NCI-H1417 (cell line): ENCODE data around the gene IQCH.

Source experiments
- DNase-seq, 3 experiments: peaks; one replicate each; lab custom pipeline; 2025; lab: John Stamatoyannopoulos, UW

IQCH gene

GRCh38 chr15:67300266-67301025, 45.9 kb downstream of the IQCH start:
- no peak for DNase-seq

DNA sequence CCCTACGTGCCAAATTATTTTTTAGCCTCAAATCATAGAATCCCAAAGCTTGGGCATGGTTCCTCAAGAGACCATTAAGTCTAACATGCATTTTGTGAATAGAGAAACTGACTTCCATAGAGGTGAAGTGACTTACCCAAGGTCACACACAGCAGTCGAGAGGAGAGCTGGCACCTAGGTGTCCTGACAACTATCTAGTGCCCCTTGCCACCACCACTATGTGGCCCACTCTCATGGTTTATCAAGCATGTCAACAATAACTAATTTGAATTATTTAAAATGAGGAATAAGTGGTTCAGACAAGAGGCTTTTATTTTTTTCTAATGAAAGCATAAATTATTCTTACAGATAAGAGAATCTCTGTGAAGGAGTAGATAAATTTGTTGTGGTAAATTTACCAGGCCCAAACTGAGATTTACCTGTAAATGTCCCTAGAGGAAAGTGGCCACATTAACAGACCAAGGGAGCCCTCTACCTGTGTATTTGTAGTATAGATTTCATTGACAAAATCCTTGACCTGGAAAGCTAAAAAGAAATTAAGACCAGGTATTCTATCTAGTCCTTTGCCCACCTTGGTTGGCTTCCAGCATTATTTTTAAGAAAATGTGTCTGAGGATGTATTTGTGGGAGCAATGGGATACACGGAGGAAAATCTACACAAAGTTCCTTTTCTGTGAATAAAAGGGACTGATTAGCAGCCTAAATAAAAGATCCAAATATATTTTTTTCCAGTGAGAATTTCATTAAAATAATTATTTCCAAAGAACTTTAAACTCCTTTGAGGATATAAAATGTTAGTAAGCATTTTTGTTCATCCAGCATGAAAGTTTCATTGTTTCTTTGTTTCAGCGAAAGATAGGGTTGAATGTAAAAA, 49.1 kb downstream of the IQCH start:
- DNase-seq = peak; percentile 6 to 74 (median 12)

DNA sequence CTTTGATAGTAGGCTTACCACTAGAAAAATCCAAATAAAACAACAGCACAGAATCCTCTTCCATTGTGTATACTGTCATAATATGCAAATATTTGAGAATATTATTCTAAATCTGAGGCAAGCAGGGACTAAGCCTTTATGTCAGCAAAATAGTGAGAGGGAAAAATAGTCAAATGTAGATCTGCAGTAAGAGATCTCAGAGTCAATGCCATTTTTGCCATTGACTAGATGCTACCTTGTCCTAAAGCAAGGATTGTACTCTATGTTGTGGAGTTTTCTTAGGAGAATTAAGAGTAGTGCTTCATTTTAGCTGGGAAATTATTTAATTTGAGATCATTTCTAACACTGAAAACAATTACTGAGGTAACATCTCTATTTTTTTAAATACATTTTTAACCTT, 50.2 kb downstream of the IQCH start:
- no peak for DNase-seq

- DNase-seq = no peak
Measured at GRCh38 chr15:67305506-67305905, 50.9 kb downstream of the IQCH start.

DNA sequence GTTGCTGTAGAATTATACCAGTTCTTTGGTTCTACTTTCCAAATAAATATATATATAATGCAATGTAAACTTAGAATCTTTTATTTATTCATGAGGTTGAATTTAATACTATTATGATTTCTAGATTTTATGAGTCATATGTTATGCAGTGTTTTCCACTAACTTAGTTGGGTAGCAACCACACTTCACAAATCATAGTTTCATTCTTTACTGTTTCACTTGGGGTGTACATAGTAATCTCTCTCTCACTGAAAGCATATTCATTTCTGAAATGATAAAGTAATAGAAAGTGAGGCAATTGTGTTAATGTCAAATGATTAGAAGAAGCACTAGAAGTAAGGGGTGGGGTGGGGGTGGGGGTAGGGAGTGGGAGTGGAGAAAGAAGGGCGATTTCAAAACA, 52.6 kb downstream of the IQCH start:
- no peak for DNase-seq

DNA sequence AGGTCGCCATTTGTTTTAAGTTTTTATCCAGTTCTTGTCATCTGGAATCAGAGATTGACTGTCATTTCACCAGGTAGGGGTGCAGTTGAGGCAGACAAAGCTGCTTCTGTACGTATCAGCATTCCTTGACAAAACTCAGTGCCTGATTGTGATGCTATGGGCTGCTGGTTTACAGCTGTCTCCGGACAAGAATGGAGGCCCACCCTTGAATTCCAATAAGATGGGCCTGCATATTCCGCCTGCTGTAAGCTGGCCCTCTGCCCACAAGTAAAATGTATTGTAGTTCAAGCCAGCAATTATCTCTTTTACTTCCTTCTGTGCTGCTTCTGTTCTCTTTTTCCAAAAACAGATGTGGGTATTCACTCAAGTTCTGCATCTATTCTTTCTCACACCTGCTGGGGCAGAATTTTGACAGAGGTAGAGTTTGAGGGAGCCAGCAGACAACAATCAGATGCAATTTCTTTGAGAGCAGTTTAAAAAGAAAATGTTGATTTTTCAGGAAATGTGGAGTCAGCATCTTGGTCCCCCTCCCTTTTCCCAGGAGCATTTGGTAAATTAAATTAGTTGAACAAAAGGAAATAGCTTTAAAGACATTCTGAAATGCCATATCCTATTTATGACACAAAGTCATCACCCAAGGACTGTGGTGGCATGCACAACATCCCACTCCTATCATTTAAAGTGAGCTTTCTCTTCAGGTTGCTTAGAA, 53.5 kb downstream of the IQCH start:
- DNase-seq = no peak

DNA sequence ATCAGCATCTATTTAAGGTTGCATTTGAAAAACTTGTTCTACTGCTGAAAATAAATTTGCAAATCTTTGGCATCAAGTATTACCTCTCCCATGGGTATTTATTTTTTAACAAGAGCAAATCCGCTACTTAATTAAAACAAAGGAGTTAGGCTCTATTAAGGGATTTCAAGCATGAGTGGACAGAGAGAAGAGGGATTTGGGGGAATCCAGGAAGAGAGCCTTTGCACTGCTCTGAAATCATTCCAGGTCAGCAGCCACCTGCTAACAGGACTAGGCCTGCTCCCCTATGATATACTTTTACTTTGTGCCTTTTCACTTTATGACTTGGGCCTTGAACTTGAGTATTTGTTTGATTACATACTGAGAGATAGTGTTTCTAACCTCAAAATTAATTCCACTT, 57.1 kb downstream of the IQCH start:
- DNase-seq = no peak

- no peak for DNase-seq
Measured at GRCh38 chr15:67319961-67320360, 65.4 kb downstream of the IQCH start.

GRCh38 chr15:67321352-67321751, 66.8 kb downstream of the IQCH start:
- DNase-seq = no peak

DNA sequence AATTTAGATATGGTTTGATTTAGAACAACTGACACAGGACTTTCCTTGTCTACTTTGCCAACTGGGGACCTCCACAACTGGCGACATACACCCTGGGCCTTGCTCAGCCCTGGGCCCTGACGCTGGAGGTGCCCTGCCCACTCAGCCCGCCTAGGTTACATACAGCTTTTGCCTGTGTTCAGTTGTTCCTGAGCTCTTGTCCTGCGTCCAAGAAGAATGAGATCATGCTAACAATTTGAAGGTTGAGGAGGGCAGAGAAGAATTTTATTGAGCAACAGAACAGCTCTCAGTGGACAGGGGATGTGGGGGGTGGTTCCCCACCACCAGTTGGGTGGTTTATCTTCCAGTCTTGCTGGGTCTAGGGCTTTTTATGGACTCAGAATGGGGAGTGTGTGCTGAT, 67.9 kb downstream of the IQCH start:
- no peak for DNase-seq

DNA sequence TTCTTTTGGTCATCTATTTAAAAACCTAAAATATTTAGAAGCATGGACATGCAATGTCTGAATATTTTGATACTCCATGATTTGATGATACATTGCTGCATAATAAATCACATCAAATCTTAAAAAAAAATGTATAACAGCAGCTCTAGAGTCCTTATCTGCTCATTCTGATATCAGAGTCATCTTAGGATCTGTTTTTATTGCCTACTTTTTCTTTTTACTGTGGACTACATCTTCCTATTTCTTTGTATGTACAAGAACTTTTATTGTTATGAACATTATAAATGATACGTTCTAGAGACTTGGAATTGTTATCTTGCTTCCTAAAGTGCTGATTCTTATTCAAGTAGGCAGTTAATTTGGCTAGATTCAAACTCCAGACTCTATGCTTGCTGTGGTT, 72.7 kb downstream of the IQCH start:
- no peak for DNase-seq

DNA sequence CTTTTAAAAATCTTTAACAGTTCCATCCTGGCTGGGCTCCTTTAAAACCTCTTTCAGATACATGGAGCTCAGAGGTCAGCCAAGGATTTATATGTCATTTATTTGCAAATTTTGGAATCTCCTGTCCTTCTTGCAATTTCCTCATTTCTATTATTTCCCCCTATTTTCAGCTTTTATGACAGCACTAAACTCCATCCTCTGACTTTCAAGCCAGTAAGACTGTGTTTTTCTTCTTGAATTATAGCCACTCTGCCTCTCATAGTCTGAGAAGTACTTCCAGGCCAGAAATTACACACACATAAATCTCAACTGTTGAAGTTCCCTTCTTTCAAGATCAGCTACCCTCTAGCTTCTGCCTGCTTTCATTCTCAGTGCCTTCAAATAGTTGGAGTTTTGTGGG, 73.2 kb downstream of the IQCH start:
- no peak for DNase-seq

GRCh38 chr15:67329984-67330733, 75.6 kb downstream of the IQCH start:
- no peak for DNase-seq

GRCh38 chr15:67331676-67332075, 77.1 kb downstream of the IQCH start:
- no peak for DNase-seq

GRCh38 chr15:67335026-67335425, 80.4 kb downstream of the IQCH start:
- DNase-seq = no peak

DNA sequence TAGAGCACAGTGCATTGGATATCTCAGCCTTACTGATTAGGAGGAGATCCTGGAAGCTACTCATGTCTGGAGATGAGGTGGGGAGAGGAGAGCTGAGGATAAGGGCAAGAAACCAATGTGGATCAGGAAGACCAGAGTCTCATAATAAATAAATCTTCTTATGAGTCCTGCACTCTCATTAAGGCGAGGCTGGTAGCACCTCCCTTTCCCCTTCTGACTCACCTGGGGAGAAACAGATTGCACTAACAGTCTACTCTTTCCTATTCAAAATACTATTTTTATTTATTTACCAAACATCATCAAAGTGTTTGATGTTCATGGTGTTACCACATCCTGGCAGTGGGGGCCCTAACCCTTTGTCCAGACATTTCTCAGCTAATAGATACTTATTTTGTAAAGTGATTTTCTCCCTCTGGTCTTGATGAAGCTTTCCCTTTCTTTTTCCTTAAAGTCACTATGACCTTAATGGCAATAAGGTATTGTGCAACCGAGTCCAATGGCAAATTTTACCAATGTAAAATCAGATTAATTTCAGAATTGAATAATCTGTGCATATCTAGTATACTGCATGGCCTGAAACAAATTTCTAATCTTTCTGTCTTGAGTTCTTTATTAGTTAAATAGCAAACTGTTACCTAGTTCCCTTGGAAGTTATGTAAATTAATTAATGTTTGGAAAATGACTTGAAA, 81.1 kb downstream of the IQCH start:
- no peak for DNase-seq

DNA sequence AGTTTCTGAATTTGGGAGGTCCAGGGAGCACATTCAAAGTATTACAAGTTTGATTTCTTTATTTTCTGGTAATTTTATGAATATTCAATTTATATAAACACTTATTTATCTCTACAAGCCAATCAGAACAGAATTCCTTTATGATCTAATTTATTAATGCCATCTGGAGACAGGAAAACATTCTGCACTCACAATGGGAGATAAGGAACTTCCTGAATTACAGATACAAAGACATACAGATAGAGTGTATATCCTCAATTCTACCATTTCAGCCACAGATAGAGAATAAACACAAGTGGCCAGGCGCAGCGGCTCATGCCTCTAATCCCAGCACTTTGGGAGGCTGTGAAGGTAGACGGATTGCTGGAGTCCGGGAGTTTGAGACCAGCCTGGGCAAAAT, 86.0 kb downstream of the IQCH start:
- no peak for DNase-seq

DNA sequence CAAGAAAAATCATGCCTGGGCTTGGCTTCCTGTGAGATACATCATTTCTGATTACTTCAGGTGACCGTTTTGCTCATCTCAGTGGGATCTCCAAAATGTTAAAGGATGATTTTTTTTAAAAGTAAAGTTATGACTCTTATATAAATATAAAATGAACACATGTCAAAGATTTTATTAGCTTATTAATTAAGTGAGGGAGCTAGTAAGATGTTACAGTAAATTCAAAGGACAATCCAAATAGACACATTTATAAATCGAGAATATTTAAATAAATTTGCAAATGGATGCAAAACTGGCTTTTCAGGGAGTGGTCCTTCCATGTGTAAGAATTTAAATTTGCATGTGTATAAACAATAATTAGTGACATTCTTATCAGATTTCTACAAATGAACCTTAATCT, 87.0 kb downstream of the IQCH start:
- no peak for DNase-seq

- no peak for DNase-seq
Measured at GRCh38 chr15:67343206-67343605, 88.6 kb downstream of the IQCH start.

DNA sequence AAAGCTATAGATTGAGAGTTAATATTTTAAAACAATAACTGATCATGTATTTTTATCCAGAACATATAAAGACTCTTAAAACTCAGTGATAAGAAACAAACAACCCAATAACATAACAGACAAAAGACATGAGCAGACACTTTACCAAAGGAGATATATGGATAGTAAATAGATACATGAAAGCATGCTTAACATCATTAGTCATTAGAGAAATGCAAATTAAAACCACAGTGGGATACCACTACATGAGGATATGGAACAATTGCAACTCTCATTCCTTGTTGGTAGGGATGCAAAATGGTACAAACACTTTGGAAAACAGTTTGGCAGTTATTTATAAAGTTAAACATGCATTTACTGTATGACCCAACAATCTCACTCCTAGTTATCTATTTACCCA, 95.0 kb downstream of the IQCH start:
- DNase-seq = no peak

- DNase-seq = no peak
Measured at GRCh38 chr15:67350042-67350441, 95.5 kb downstream of the IQCH start.
